B cell (primary cell): Measurements from ENCODE around the gene SMAP2.

Experiments used
- CTCF ChIP-seq: fragments of 200-600 bp; IDR thresholded peaks from one replicate; pipeline ENCODE4 v1.8.0; 2022; ENCODE audit warnings: antibody characterized with exemption, mild to moderate bottlenecking
- EZH2 ChIP-seq: IDR thresholded peaks from 2 replicates; pipeline ENCODE4 v1.6.1; 2012; ENCODE audit warnings: borderline replicate concordance, low read depth, mild to moderate bottlenecking, moderate library complexity, low read length; ENCODE audit not compliant: insufficient read depth, poor library complexity, severe bottlenecking

- no peak for TF ChIP-seq CTCF
- TF ChIP-seq EZH2, result no peak
Observed at GRCh38 chr1:40382108-40382460, 8.6 kb downstream of the SMAP2 start.
